ENCODE results near the gene FAM153A.
"Not testable (repeated sequence)": the region's sequence is repeated elsewhere in the genome, so short reads cannot be mapped to it uniquely, and the experiment has no call there.

Gene FAM153A

DNA sequence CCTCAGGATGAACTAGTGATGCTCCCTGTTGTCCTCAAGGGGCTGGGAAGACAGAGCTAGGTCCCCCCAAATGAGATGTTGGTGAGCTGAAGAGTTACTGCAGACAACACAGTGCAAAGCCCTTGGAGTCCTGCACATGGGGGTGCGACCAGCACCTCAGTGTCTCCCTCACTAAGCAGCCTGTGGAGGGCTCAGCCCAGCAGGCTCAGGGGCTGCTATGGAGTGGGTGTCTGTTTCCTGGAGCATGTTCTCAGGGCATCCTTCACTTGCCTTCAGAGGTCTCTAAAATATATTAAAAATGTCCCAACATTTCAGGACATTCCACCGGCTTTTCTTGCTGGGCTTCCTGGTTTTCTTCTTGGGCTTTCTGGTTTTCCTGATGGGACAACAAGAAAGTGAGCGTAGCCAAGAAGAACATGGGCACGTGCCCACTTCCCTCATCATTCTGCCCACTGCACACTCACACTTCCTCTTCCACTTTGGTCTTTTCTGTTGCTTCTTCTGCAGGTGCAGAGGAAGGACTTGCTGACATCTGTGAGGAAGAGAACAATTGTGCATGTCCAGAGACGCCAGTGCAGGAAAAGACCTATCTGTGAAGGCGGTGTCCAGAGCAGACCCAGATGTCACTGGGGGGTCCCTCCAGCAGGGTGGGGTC is 58.7 kb downstream of the FAM153A start:
- not testable (repeated sequence) for DNase-seq

DNA sequence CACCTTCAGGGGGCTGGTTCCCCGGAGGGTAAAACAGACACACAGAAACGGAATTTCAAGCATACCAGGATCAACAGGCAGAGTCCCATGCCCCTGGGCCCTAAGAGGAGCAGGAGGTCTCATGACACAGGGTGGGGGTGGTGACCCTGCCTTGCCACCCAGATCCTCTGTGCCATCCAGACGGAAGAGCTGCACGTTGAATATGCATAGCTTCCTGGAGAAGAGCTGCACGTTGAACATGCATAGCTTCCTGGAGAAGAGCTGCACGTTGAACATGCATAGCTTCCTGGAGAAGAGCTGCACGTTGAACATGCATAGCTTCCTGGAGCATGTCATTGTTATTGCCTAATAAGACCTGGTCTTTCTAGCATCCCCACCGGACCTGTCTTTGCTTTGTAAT is 59.9 kb downstream of the FAM153A start:
- DNase-seq, result not testable (repeated sequence)

DNA sequence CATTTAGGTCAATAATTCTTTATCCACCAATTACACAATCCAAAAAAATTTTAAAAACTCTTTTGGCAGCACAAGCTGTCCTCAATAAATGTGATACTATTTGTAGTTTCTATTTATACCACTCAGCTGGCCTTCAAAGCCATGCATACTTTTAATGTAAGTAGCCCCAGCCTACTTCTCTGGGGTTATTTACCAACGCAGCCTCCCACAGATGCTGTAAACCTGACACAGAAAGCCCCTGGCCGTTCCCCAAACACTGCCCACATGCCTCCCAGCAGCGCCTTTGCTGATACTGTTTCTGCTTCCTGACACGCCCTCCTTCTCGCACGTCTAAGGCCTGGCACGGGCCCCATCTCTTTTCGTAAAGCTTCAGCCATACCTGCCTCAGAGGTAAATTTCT is 62.7 kb downstream of the FAM153A start:
- DNase-seq, result not testable (repeated sequence)

DNA sequence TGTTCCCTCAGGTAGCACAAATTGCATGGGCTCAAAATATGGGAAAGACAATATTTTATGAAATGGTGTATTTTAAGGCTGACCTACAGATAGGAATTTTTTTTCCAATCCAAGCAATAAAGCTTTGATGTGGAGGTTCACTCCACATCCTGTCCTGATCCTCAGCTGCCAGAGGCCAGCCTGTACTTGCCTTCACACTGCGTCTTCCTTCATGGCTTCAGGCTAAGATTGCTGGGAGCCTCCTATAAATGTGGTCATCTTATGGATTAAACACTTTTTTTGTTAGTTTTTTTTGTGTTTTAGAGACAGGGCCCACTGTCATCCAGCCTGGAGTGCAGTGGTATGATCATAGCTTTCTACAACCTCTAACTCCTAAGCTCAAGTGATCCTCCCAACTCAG is 67.3 kb downstream of the FAM153A start:
- not testable (repeated sequence) for DNase-seq

DNA sequence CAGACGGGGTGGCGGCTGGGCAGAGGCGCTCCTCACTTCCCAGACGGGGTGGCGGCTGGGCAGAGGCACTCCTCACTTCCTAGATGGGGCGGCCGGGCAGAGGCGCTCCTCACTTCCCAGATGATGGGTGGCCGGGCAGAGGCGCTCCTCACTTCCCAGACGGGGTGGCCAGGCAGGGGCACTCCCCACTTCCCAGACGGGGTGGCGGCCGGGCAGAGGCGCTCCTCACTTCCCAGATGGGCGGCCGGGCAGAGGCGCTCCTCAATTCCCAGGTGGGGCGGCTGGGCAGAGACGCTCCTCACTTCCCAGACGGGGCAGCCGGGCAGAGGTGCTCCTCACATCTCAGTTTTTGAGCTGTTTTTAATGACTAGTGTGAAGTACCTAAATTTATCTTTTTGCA is 86.6 kb downstream of the FAM153A start:
- not testable (repeated sequence) for DNase-seq

DNA sequence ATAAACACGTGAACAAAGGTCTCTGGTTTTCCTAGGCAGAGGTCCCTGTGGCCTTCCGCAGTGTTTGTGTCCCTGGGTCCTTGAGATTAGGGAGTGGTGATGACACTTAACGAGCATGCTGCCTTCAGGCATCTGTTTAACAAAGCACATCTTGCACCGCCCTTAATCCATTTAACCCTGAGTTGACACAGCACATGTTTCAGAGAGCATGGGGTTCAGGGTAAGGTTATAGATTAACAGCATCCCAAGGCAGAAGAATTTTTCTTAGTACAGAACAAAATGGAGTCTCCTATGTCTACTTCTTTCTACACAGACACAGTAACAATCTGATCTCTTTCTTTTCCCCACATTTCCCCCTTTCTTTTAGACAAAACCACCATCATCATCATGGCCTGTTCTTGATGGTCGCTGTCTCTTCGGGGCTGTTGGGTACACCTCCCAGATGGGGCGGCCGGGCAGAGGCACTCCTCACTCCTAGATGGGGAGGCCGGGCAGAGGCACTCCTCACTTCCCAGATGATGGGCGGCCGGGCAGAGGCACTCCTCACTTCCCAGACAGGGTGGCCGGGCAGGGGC is 87.3 kb downstream of the FAM153A start:
- DNase-seq, result not testable (repeated sequence)

DNA sequence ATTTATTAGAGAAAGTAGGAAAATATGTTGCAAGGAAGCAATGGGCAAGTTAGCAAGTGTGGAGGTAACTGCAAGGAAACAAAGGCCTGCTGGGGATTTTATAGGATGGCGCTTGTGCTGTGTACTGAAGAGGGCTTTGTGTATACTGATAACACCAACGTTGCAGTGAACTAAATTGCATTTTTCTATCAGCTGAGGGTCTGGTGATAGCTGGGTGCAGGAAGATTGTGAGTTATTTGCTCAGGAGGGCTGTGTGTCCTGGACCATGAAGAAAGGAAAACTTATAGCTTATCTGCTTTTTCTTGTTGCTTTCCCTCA is 88.2 kb downstream of the FAM153A start:
- DNase-seq, result not testable (repeated sequence)

DNA sequence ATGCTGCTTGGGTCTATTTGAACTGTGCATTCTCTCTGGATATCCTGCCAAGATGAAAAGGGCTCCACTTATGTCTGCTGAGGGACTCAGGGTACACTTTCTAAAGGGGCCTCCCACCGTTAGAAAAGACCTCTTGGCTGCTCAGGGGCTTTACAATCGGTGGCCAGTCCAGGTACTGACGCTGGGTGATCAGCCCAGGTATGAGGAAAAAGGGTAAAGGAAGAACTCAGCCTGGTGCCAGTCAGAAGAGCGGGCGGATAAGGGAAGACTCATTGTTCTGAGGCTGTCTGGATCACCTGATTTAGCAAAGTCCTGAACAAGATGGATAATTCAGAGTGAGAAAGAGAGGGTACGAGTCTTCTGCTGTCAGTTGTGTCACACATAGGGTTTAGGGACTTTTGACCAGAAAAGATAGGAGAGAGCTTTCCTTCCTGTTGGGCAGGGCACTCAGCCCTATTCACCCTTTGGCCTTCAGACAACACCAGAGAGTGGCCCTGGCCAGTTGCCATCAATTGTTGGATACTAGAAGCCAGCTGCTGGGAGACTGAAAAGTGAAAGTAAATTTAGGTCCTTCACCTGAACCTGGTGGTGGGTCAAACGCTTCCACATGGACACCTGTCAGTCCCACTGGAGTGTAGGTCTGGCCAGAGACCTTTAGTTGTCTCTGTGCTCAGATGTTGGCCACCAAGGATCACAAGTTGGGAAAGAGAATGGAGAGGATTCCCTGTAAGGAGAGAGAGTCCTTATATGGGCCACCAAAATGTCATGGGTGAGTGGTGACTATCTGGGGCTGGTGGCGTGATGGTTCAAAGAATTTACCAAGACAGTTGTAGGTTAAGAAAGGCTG is 88.8 kb downstream of the FAM153A start:
- not testable (repeated sequence) for DNase-seq

- DNase-seq, result not testable (repeated sequence)
These were observed 89.7 kb downstream of the FAM153A start for GRCh38 chr5:177692969-177693368.

GRCh38 chr5:177692507-177692906 is 90.2 kb downstream of the FAM153A start:
- DNase-seq, result not testable (repeated sequence)

DNA sequence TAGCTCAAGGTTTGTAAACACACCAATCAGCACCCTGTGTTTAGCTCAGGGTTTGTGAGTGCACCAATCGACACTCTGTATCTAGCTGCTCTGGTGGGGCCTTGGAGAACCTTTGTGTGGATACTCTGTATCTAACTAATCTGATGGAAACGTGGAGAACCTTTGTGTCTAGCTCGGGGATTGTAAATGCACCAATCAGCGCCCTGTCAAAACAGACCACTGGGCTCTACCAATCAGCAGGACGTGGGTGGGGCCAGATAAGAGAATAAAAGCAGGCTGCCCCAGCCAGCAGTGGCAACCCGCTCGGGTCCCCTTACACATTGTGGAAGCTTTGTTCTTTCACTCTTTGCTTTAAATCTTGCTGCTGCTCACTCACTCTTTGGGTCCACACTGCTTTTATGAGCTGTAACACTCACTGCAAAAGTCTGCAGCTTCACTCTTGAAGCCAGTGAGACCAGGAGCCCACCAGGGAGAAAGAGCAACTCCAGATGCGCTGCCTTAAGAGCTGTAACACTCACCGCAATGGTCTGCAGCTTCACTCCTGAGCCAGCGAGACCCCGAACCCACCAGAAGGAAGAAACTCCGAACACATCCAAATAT is 93.6 kb downstream of the FAM153A start:
- not testable (repeated sequence) for DNase-seq

- not testable (repeated sequence) for DNase-seq
These were observed 94.6 kb downstream of the FAM153A start for GRCh38 chr5:177688091-177688490.

GRCh38 chr5:177681920-177682319 is 100.8 kb downstream of the FAM153A start:
- DNase-seq, result not testable (repeated sequence)
